ENCODE measurements around the gene SLC5A11. TPM values are rescaled to one million over a fixed set of nuclear protein-coding genes. Genes with fewer than 3 reads are reported as not detected.

Gene SLC5A11
- total and polyA plus RNA-seq, 2 donors (not counting 1 experiment from before 2014, with no cell fraction given) = 0.62 to 0.84 TPM

DNA sequence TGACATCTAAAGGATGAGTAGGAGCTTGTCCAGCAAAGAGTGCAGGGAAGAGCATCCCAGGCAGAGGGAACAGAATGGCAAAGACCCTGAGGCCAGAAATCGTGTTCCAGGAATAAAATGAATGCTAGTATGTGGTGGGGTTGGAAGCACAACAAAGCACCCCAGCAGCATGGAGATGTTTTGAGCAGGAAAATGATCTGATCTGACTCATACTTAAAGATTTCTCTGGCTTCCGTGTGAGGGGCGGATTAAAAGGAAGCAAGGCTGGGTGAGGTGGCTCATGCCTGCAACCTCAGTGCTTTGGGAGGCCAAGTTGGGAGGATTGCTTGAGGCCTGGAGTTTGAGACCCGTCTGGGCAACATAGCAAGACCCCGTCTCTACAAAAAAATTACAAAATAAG, 2.3 kb downstream of the SLC5A11 start:
- POLR2A ChIA-PET = no interaction called here
- Histone ChIP-seq H3K4me3 (ENCODE audit: control extremely low read depth in 1 of 5, extremely low read depth in 1 of 5, insufficient read depth in 1 of 5, low read depth in 2 of 5, low read length in 4 of 5) (no peak overlapping the region), H3K79me2 (ENCODE audit: control insufficient read depth, insufficient read depth, low read length) (no peaks in the 10 kb centered on the region), H3K9me3 (ENCODE audit: control extremely low read depth in 1 of 3, control insufficient read depth in 2 of 3, insufficient read depth in 1 of 3, low read length in 2 of 3) (peaks cover 0 to 2% (median 0%) of the 10 kb centered on the region in 3 donors), H3K27me3 (replicated peaks in 1 of 4; ENCODE audit: control extremely low read depth in 1 of 4, control insufficient read depth in 3 of 4, insufficient read depth in 4 of 4, low read length in 3 of 4) (no peaks in the 10 kb centered on the region), H3K4me1 (ENCODE audit: control insufficient read depth in 2 of 2, insufficient read depth in 2 of 2, low read length in 2 of 2) (no peaks in the 10 kb centered on the region), H3K27ac (ENCODE audit: low read length in 2 of 2) (no peak overlapping the region), H3K36me3 (replicated peaks in 1 of 2; ENCODE audit: control extremely low read depth in 1 of 2, control insufficient read depth in 1 of 2, extremely low read depth in 1 of 2, insufficient read depth in 2 of 2, low read length in 1 of 2) (no peaks in the 10 kb centered on the region), H3K9ac (ENCODE audit: low read length) (no peak overlapping the region), H3K4me2 (replicated peaks; ENCODE audit: low read depth, low read length, poor library complexity, severe bottlenecking) (no peak overlapping the region), H2AFZ (ENCODE audit: insufficient read depth, low read depth, low read length, poor library complexity, severe bottlenecking) (no peak overlapping the region), H4K20me1 (ENCODE audit: control insufficient read depth, insufficient read depth, low read length, poor library complexity, severe bottlenecking) (no peaks in the 10 kb centered on the region)
- no peaks in the 10 kb centered on the region for H3K4me1 Mint-ChIP-seq
- WGBS (ENCODE audit: insufficient coverage) = 87% methylated on average over 5 of the region's 5 CpGs
- TF ChIP-seq EZH2 (IDR thresholded peaks at IDR 0.05; ENCODE audit: borderline replicate concordance, insufficient read depth, low read depth, low read length, poor library complexity, severe bottlenecking) = no peak
- TF ChIP-seq, protein P1, sequence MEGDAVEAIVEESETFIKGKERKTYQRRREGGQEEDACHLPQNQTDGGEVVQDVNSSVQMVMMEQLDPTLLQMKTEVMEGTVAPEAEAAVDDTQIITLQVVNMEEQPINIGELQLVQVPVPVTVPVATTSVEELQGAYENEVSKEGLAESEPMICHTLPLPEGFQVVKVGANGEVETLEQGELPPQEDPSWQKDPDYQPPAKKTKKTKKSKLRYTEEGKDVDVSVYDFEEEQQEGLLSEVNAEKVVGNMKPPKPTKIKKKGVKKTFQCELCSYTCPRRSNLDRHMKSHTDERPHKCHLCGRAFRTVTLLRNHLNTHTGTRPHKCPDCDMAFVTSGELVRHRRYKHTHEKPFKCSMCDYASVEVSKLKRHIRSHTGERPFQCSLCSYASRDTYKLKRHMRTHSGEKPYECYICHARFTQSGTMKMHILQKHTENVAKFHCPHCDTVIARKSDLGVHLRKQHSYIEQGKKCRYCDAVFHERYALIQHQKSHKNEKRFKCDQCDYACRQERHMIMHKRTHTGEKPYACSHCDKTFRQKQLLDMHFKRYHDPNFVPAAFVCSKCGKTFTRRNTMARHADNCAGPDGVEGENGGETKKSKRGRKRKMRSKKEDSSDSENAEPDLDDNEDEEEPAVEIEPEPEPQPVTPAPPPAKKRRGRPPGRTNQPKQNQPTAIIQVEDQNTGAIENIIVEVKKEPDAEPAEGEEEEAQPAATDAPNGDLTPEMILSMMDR (IDR thresholded peaks at IDR 0.05) = no peak
- no peak for DNase-seq
- H3K27ac Mint-ChIP-seq = no peak overlapping the region
- no peak overlapping the region for H3K4me3 Mint-ChIP-seq
- no peaks in the 10 kb centered on the region for H3K27me3 Mint-ChIP-seq
- intact Hi-C loops (cut with micrococcal nuclease) = no loop called here
- no peak for ATAC-seq (ENCODE audit: low read depth)
- CTCF ChIA-PET = no interaction called here
- no peaks in the 10 kb centered on the region for H3K9me3 Mint-ChIP-seq (ENCODE audit: insufficient read depth)

DNA sequence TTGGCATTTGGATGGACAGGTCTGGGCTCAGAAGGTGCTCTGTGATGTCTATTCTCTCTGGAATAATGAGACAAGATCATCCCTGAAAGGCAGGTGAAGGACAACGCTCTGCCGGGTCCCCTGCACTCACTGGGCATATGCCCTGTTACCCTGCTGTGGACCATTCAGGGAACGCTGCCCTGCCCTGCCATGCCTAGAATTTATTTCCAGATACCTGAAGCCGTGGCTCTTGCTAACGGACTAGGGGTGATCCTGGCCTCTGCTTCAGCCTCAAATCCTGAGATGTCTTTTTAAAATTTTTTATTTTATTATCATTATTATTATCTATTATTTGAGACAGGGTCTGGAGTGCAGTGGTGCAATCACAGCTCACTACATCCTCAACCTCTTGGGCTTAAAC, 3.9 kb downstream of the SLC5A11 start:
- H3K79me2 ChIP-seq (ENCODE audit: control insufficient read depth, insufficient read depth, low read length) = no peaks in the 10 kb centered on the region
- WGBS (ENCODE audit: insufficient coverage) = 97% methylated on average over 3 of the region's 5 CpGs
- no peak overlapping the region for H3K27ac Mint-ChIP-seq
- H3K4me2 ChIP-seq (replicated peaks; ENCODE audit: low read depth, low read length, poor library complexity, severe bottlenecking) = no peak overlapping the region
- H3K27ac ChIP-seq (ENCODE audit: low read length in 2 of 2) = no peak overlapping the region
- no peak overlapping the region for H3K9ac ChIP-seq (ENCODE audit: low read length)
- no peaks in the 10 kb centered on the region for H3K36me3 ChIP-seq (replicated peaks in 1 of 2; ENCODE audit: control extremely low read depth in 1 of 2, control insufficient read depth in 1 of 2, extremely low read depth in 1 of 2, insufficient read depth in 2 of 2, low read length in 1 of 2)
- ATAC-seq (ENCODE audit: low read depth) (no peak), DNase-seq (no peak)
- POLR2A ChIA-PET = no interaction called here
- H3K4me3 ChIP-seq (ENCODE audit: control extremely low read depth in 1 of 5, extremely low read depth in 1 of 5, insufficient read depth in 1 of 5, low read depth in 2 of 5, low read length in 4 of 5) = no peak overlapping the region
- peaks cover 0 to 7% (median 0%) of the 10 kb centered on the region in 3 donors for H3K9me3 ChIP-seq (ENCODE audit: control extremely low read depth in 1 of 3, control insufficient read depth in 2 of 3, insufficient read depth in 1 of 3, low read length in 2 of 3)
- H3K4me3 Mint-ChIP-seq = no peak overlapping the region
- no peaks in the 10 kb centered on the region for H3K9me3 Mint-ChIP-seq (ENCODE audit: insufficient read depth)
- H4K20me1 ChIP-seq (ENCODE audit: control insufficient read depth, insufficient read depth, low read length, poor library complexity, severe bottlenecking) = no peaks in the 10 kb centered on the region
- H2AFZ ChIP-seq (ENCODE audit: insufficient read depth, low read depth, low read length, poor library complexity, severe bottlenecking) = no peak overlapping the region
- H3K27me3 Mint-ChIP-seq = peaks cover 2% of the 10 kb centered on the region
- H3K27me3 ChIP-seq (replicated peaks in 1 of 4; ENCODE audit: control extremely low read depth in 1 of 4, control insufficient read depth in 3 of 4, insufficient read depth in 4 of 4, low read length in 3 of 4) = no peaks in the 10 kb centered on the region
- no peaks in the 10 kb centered on the region for H3K4me1 Mint-ChIP-seq
- H3K4me1 ChIP-seq (ENCODE audit: control insufficient read depth in 2 of 2, insufficient read depth in 2 of 2, low read length in 2 of 2) = no peaks in the 10 kb centered on the region
- CTCF ChIA-PET = no interaction called here
- intact Hi-C loops (cut with micrococcal nuclease) = no loop called here
- TF ChIP-seq, protein P1 (IDR thresholded peaks at IDR 0.05) = no peak
- TF ChIP-seq EZH2 (IDR thresholded peaks at IDR 0.05; ENCODE audit: borderline replicate concordance, insufficient read depth, low read depth, low read length, poor library complexity, severe bottlenecking) = no peak

Data from B cell (primary cell).